HFF-Myc (cell line): ENCODE results near the gene FOXJ1.

Source experiments
- DNase-seq: peaks from one replicate; pipeline ENCODE4 v3.0.0-alpha.2; 2011; ENCODE audit warnings: low read depth; ENCODE audit errors: extremely low read depth
- H3K4me3 ChIP-seq: replicated peaks from 2 replicates; pipeline ENCODE4 v1.5.1; 2011; ENCODE audit warnings: low read depth, mild to moderate bottlenecking, control low read depth, low read length
- CTCF ChIP-seq: IDR thresholded peaks from 2 replicates; pipeline ENCODE4 v1.5.1; 2012; ENCODE audit warnings: mild to moderate bottlenecking, low read depth, low read length, control low read depth; ENCODE audit errors: missing control alignments

The FOXJ1 gene

GRCh38 chr17:76131692-76132573 lies 9.1 kb downstream of the FOXJ1 start:
- H3K4me3 ChIP-seq = no peak overlapping the region
- TF ChIP-seq CTCF = no peak

GRCh38 chr17:76131051-76131691 lies 9.9 kb downstream of the FOXJ1 start:
- no peak overlapping the region for H3K4me3 ChIP-seq
- no peak for DNase-seq
- TF ChIP-seq CTCF = no peak

More at GRCh38 chr17:76131692-76132573, 9.1 kb downstream of the FOXJ1 start:
- no peak for DNase-seq

- TF ChIP-seq CTCF = no peak
These were observed 10.6 kb downstream of the FOXJ1 start for GRCh38 chr17:76130473-76130872.

GRCh38 chr17:76125922-76126321 lies 15.1 kb downstream of the FOXJ1 start:
- no peak for DNase-seq

More at GRCh38 chr17:76130473-76130872, 10.6 kb downstream of the FOXJ1 start:
- no peak overlapping the region for H3K4me3 ChIP-seq
- no peak for DNase-seq

GRCh38 chr17:76125391-76125675 lies 15.7 kb downstream of the FOXJ1 start:
- H3K4me3 ChIP-seq = no peak overlapping the region
- no peak for DNase-seq
- no peak for TF ChIP-seq CTCF

More at GRCh38 chr17:76125922-76126321, 15.1 kb downstream of the FOXJ1 start:
- H3K4me3 ChIP-seq = no peak overlapping the region
- no peak for TF ChIP-seq CTCF

- no peak overlapping the region for H3K4me3 ChIP-seq
- DNase-seq = no peak
These were observed 16.3 kb downstream of the FOXJ1 start for GRCh38 chr17:76124582-76125390.

More at GRCh38 chr17:76124582-76125390, 16.3 kb downstream of the FOXJ1 start:
- peak; percentile 39 for TF ChIP-seq CTCF
